Measurements from ENCODE around the gene YWHAG. TPM values are rescaled to one million over a fixed set of nuclear protein-coding genes. Genes with fewer than 3 reads are reported as not detected.
"Not testable (repeated sequence)": the region's sequence is repeated elsewhere in the genome, so short reads cannot be mapped to it uniquely, and the experiment has no call there.

The YWHAG gene
- total RNA-seq, 1 donor from 2014 or later, result 95.0 TPM

- DNase-seq, result peak; percentile 97
Measured at GRCh38 chr7:76317782-76318487, 40.9 kb downstream of the YWHAG start.

DNA sequence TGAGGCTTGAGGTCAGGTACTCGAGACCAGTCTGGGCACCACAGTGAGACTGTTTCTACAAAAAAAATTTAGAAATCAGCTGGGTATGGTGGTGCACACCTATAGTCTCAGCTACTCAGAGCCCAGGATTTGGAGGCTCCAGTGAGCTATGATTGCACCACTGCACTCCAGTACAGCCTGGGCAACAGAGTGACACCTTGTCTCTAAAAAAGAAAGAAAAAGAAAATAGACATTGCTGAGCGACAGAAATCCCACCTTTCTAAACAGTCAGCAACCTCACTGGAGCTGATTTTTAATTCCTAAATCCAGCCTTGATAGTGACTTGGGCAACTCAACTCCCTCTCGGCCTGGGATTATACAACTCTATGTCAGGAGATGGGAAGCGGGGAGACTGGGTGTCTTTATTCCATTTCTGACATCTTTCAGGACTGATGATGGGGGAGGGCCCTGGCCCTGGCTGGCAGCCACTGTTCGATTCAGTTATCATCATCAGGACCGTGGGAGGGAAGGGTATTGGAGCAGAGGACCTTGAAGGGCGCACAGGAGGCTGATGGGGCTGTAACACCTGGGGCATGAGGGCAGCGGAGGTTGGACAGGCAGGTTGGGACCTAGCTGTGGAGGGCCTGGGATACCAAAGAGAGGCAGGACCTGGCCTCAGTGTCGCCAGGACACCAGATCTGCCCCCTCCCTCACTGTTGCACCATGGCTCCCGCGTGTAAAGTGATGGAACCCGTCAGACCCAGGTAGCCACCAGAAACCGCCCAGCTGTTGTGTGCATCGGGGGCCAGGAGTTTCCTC lies 41.6 kb downstream of the YWHAG start:
- no peak for DNase-seq

- peak; percentile 35 for DNase-seq
Measured at GRCh38 chr7:76315364-76315763, 43.4 kb downstream of the YWHAG start.

GRCh38 chr7:76314740-76315139 lies 44.1 kb downstream of the YWHAG start:
- not testable (repeated sequence) for DNase-seq

DNA sequence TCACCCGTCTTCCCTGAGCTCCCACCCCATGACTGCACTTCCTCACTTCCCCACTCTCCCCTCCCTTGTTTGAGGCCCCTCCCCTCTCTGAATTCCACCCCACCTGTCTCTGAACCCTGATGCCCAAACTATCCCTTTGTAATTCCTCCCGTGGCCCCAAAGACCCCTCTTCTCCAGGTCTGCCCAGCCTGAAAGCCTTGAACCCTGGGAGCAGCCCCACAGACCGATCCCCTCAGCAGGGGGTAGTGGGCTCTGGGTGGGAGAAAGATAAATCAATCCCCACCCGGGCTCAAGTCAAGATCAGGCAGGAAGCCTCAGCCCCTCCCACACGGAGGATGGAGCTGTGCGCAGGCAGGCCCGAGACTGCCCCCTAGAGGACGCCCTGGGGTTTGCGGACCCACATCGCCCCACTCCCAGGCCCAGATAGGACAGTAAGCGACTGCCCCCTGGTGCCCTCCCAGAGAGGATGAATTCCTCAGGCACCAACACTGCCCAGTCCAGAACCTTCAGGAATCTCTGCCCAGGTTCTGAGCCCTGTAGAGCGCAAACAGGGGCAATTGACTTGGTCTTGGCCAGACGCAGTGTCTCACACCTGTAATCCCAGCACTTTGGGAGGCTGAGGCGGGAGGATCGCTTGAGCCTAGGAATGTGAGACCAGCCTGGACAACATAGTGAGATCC lies 44.6 kb downstream of the YWHAG start:
- peak; percentile 96 for DNase-seq

DNA sequence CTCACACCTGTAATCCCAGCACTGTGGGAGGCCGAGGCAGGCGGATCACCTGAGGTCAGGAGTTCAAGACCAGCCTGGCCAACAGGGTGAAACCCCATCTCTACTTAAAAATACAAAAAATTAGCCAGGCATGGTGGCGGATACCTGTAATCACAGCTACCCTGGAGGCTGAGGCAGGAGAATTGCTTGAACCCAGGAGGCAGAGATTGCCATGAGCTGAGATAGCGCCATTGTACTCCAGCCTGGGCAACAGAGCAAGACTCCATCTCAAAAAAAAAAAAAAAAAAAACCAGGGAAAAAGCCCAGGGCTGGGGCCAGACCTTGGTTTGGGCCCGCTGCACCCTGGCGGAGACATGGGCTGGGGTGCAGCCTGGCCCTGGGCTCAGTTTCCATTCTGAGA lies 47.0 kb downstream of the YWHAG start:
- DNase-seq, result not testable (repeated sequence)

- DNase-seq, result no peak
Measured at GRCh38 chr7:76310102-76310957, 48.5 kb downstream of the YWHAG start.

- not testable (repeated sequence) for DNase-seq
Measured at GRCh38 chr7:76309341-76310101, 49.3 kb downstream of the YWHAG start.

- DNase-seq, result not testable (repeated sequence)
Measured at GRCh38 chr7:76308874-76309273, 49.9 kb downstream of the YWHAG start.

GRCh38 chr7:76304888-76305375 lies 53.9 kb downstream of the YWHAG start:
- DNase-seq, result no peak

- peak; percentile 91 for DNase-seq
Measured at GRCh38 chr7:76303202-76304147, 55.3 kb downstream of the YWHAG start.

GRCh38 chr7:76302347-76303201 lies 56.2 kb downstream of the YWHAG start, which contains the start of gene HSPB1:
Gene HSPB1 (plus strand): TSS chr7:76302673. CDS start chr7:76302713, 40 bp downstream.
- DNase-seq, result peak; percentile 97

DNA sequence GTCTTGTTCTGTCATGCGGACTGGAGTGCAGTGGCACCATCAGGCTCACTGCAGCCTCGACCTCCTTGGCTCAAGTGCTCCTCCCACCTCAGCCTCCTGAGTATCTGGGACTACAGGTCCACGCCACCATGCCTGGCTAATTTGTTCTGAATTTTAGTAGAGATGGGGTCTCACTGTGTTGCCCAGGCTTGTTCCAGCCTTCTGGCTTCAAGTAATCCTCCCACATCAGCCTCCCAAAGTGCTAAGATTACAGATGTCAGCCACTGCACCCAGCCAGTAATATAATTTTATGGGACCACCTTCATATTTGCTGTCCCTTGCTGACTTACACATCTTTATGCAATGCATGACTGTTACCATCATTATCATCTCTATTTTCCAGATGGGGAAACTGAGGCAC lies 57.8 kb downstream of the YWHAG start:
- DNase-seq, result no peak

- peak; percentile 58 for DNase-seq
Measured at GRCh38 chr7:76300166-76300731, 58.5 kb downstream of the YWHAG start.

GRCh38 chr7:76296743-76297740 lies 61.7 kb downstream of the YWHAG start:
- DNase-seq, result no peak

DNA sequence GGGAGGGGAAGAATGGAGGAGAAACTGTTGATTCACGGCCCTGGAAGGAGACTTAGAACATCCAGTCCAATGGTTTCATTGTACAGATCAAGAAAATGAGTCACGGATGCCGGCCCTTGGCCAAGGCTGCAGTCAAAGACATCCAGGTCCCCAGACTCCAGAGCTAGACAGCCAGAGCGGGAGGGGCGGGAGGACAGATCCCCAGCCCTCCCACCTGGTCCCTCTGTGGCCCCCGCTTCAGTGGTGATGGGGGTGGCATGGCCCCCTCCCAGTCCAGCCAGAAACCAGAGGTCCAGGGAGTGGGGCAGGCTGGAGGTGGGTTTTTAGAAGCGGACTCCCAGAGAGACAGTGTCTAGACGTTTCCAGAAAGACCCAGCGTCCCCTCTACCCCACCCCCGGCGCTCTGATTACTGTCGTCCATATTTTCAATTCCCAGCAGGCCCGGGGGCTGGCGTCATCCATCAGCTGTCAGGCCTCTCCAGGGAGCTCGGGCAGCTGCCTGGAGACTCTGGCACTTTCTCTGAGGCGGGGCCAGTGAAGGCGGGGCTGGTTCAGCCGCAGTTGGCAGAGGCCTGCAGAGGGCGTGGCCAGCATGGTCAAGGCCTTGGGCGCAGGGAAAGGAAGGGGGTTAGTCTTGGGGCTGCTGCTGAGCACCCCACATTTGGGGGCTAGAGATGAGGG lies 64.3 kb downstream of the YWHAG start:
- DNase-seq, result peak; percentile 95

- peak; percentile 33 for DNase-seq
Measured at GRCh38 chr7:76293407-76293901, 65.3 kb downstream of the YWHAG start.
